Stimulated activated CD4-positive, alpha-beta T cell treated with anti-CD3 and anti-CD28 coated beads, Interleukin-1b, Interleukin-23, amount 100 ng/mL, for 24 hours (primary cell): Measurements from ENCODE around the gene ANKRD45.
"Not testable (repeated sequence)": the region's sequence is repeated elsewhere in the genome, so short reads cannot be mapped to it uniquely, and the experiment has no call there.

ENCODE experiments used
- DNase-seq, 4 experiments: peaks; one replicate each; pipeline ENCODE4 v3.0.0-alpha.2; 2020; ENCODE audit warnings: low read depth in 4 of 4, low spot score in 1 of 4

ANKRD45 gene

GRCh38 chr1:173646656-173647055 lies 23.0 kb downstream of the ANKRD45 start:
- no peak for DNase-seq

GRCh38 chr1:173642450-173643139 lies 27.1 kb downstream of the ANKRD45 start:
- DNase-seq = not testable (repeated sequence)

DNA sequence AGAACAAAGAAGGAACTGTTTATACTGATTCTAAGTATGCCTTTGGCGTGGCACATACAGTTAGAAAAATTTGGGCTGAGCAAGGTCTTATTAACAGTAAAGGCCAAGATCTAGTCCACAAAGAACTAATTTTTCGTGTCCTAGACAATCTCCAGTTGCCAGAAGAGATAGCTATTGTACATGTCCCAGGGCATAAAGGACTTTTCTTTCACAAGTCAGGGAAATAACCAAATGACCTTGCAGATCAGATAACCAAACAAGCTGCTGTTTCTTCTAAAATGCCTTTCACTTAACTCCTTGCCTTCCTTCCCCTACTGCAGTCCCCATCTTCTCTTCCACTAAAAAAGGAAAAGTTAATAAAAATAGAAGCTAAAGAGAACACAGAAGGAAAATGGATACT lies 30.5 kb downstream of the ANKRD45 start:
- no peak for DNase-seq

GRCh38 chr1:173638043-173639021 lies 31.3 kb downstream of the ANKRD45 start:
- DNase-seq = no peak

GRCh38 chr1:173637236-173638042 lies 32.2 kb downstream of the ANKRD45 start:
- DNase-seq = not testable (repeated sequence)

DNA sequence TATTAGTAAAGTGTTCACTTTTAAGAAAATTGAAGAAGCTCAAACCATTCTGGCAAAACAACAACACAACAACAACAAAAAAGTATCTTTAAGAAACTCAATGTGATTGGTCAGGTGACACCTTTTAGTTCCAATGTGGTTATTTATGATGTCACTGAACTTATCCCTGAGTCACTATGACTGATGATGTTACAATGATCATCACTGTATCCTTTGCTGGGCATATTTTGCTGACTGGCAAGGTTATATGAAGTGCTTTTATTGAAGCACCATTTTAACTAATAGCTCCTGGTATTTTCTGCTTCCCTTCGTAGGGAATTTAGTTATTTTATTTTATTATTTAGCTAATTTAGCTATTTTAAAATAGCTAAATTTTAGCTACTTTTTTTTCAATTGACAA lies 34.5 kb downstream of the ANKRD45 start, which contains the start of gene TEX50:
Gene TEX50 (plus strand): TSS at position 223 of the 400 bp plus-strand sequence. CDS start 184 bp downstream, outside the sequence.
- no peak for DNase-seq

- no peak for DNase-seq
Measured at GRCh38 chr1:173628888-173629287, 40.8 kb downstream of the ANKRD45 start.

DNA sequence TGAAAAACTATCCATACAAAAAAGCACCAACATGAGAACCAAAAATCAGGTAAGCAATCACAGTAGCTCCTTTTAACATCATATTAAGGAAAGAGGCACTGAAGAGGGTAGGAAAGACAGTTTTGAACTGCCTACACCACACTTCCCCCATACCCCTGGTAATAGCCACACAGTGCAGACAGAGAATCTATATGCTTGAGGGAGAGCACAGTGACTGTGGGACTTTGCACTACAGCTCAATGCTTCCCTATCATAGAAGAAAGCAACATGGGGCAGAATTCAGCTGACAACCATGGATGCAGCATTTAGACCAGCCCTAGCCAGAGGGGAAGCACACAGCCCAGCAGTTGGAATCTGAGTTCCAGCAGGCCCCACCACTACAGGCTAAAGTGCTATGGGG lies 42.4 kb downstream of the ANKRD45 start:
- DNase-seq = no peak

GRCh38 chr1:173616859-173617258 lies 52.8 kb downstream of the ANKRD45 start:
- DNase-seq = no peak

- DNase-seq = not testable (repeated sequence)
Measured at GRCh38 chr1:173613086-173613485, 56.6 kb downstream of the ANKRD45 start.

DNA sequence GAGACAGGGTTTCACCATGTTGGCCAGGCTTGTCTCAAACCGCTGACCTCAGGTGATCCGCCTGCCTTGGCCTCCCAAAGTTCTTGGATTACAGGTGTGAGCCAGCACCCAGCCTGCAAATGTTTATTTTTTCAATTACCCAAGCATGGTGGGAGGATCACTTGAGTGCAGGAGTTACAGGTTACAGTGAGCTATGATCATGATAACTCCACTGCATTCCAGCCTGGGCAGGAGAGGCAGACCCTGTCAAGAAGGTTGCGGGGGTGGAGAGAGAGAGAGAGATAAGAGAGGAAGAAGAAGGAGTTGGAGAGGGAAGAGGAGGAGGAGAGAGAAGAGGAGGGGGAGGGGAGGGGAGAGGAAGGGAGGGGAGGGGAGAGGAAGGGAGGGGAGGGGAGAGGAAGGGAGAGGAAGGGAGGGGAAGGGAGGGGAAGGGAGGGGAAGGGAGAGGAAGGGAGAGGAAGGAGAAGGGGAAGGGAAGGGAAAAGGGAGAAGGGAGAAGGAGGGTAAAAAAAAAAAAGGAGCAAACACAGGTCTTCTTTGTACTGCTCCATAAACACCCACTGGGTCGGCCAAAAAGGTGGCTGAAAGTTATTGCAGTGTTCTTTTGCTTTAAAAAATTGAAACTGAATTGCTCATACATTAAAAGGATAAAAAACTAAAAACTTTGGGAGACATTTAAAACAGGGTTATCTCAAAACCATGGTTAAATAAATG lies 61.0 kb downstream of the ANKRD45 start:
- no peak for DNase-seq

DNA sequence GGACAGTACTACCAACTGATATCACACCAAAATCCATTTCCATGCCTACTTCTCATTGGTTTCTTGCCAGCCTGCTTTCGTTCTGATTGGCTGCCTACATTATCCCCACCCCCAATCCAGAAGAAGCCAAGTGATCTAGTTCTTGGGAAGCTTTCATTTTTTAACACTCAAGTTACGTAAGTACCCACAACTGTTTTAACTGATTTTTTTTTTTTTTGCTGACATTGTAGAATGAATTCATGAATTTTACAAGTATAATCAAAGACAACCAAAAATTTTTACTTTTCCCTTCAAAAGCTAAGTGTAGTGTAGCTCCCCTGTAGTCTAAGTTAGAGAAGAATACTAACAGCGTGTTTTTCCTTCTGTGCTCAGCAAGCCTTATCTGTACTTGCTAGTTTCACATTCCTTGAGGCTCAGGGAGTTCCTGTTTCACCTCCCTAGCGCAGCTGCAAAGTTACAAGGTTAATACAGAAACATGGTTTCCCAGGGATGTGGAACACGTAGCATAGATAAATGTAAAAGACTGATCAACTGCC lies 66.5 kb downstream of the ANKRD45 start, which contains the start of gene SLC9C2:
Gene SLC9C2 (minus strand): TSS at position 17 of the 536 bp plus-strand sequence. CDS start 1,296 bp downstream, outside the sequence.
- DNase-seq = no peak

- DNase-seq = no peak
Measured at GRCh38 chr1:173601588-173601987, 68.1 kb downstream of the ANKRD45 start.

DNA sequence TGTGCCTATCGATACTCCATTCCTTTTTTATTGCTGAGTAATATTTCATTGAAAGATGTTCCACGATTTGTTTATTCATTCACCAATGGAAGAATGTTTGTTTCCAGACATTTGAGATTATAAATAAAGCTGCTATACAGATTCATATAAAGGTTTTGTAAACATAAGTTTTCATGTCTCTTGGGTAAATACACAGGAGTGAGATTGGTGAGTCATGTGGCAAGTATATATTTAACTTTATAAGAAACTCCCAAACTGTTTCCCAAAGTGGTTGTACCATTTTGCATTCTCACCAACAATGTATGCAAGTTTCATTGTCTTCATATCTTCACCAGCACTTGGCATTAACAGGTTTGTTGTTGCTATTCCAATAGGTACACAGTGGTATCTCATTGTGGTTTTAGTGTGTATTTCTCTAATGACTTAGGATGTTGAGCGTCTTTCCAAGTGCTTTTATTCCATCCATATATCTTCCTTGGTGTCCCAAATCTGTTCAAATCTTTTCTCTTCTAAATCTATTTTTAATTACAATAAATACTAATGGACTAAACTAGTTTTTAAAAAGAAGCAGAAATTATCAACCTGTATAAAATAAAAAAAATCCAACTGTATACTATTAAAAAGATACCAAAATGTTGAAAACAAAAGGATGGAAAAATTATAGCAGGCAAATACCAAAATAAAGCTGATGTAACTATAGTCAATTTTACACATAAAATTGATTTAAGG lies 73.4 kb downstream of the ANKRD45 start:
- no peak for DNase-seq

DNA sequence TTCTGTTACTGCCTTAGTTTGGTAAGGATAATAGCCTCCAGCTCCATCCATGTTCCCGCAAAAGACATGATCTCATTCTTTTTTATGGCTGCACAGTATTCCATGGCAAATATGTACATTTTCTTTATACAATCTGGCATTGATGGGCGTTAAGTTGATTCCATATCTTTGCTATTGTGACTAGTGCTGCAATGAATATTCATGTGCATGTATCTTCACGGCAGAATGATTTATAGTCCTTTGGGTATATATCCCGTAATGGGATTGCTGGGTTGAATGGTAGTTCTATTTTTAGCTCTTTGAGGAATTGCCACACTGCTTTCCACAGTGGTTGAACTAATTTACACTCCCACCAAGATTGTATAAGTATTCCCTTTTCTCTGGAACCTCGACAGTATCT lies 78.5 kb downstream of the ANKRD45 start:
- not testable (repeated sequence) for DNase-seq

GRCh38 chr1:173590557-173590956 lies 79.1 kb downstream of the ANKRD45 start:
- DNase-seq = no peak

DNA sequence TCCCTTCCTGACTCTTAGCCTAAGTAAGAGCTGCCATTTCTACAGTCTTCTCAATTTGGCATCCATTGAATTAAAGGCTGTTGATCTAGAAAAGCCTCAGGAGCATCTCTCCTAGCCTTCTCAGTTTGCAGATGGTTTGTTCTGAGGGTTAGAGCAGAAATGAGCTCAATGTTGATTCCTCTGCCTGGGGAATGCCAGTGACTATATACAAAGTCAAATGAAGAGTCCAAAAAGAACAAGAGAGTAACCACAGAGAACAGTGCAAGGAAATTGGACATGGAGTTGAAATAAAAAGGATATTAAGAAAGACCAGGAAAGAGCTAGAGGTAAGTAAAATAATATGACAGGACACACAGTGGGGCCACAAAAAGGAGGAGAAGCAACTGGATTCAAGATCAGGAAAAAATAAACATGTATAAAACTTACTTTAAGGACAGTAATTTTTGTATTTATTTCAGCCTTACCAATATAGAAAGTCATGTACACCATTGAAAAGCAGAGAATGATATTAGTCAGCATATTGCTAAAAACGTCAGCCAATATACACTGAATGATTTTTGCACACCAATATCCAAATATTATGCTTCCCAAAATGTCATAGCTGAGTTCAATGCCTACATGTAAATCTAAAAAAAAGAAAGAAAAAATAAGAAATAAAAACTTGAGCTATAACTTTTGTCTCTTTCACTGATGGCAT lies 88.1 kb downstream of the ANKRD45 start:
- DNase-seq = no peak

DNA sequence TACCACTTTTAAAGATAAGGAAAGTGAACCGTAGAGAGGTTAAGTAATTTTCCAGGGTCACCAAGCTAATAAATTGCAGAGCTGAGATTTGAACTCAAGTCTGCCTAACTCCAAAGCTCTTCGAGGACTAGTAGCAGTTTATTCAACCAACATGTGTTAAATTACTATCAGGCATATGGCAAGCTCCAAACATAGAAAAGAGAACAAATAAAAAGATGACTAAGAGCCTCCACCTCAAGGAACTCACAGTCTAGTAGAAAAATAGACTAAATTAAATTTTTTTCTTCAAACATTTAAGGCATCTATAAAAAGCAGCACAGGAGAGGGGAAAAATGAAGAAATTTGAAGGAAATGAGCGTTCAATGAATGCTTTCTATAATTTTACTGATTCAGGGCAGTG lies 89.0 kb downstream of the ANKRD45 start:
- no peak for DNase-seq

DNA sequence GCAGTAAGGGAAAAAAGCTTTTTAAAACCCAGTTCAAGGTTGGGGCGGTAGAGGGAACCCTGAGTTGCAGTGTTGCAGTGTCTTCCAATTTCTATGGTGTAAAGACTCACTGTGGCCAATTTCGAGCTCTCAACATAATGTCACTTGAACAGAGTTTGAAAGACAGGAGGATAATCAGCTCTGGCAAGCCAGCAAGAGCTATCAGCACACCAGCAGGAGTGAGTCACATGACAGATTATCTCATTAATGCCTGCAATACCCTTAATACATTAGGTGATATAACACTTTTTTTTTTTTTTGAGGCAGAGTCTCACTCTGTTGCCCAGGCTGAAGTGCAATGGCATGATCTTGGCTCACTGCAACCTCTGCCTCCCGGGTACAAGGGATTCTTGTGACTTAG lies 89.6 kb downstream of the ANKRD45 start:
- DNase-seq = no peak
